A673 (cell line): ENCODE data around the gene CAMSAP1. TPM values are rescaled to one million over a fixed set of nuclear protein-coding genes. Genes with fewer than 3 reads are reported as not detected.

Experiments
- BruUV-seq: library from RNA; stranded (reverse); fragments of 400-500 nt; replicated peaks from 2 replicates; lab custom pipeline; 2021; lab: Mats Ljungman, UMichigan
- CTCF ChIA-PET: fragments of 300-600 bp; sonication (Branson Sonifier 250); formaldehyde crosslinking; loops from one replicate; lab custom pipeline; 2022; ENCODE audit warnings: antibody characterized with exemption; lab: Charles Lee
- POLR2A ChIA-PET: fragments of 300-600 bp; sonication (Branson Sonifier 250); formaldehyde crosslinking; loops from one replicate; lab custom pipeline; 2022; ENCODE audit warnings: antibody characterized with exemption; ENCODE audit not compliant: low non-redundant PET; lab: Charles Lee
- DNase-seq: peaks from one replicate; pipeline ENCODE4 v3.0.0-alpha.2; 2015; ENCODE audit warnings: low spot score
- H3K27ac ChIP-seq: fragments of 200-600 bp; sonication (generic); 2 replicates; pipeline ENCODE4 v1.5.1; 2016; ENCODE audit warnings: mixed run types, low read depth, mild to moderate bottlenecking, mixed read lengths, antibody characterized with exemption, low read length; ENCODE audit not compliant: poor library complexity, severe bottlenecking
- H3K27me3 ChIP-seq: fragments of 200-600 bp; sonication (generic); replicated peaks from 2 replicates; pipeline ENCODE4 v1.6.1; 2017; ENCODE audit warnings: mixed run types, low read depth, mild to moderate bottlenecking, mixed read lengths, antibody characterized with exemption, low read length; ENCODE audit not compliant: insufficient read depth, poor library complexity
- H3K36me3 ChIP-seq: fragments of 200-600 bp; sonication (generic); 2 replicates; pipeline ENCODE4 v1.6.1; 2016; ENCODE audit warnings: mixed run types, mild to moderate bottlenecking, mixed read lengths, antibody characterized with exemption, low read length; ENCODE audit not compliant: insufficient read depth, poor library complexity, severe bottlenecking
- H3K4me1 ChIP-seq: fragments of 200-600 bp; sonication (generic); 2 replicates; pipeline ENCODE4 v1.6.1; 2017; ENCODE audit warnings: mixed run types, mild to moderate bottlenecking, mixed read lengths, antibody characterized with exemption, low read length; ENCODE audit not compliant: insufficient read depth, poor library complexity, severe bottlenecking
- H3K4me3 ChIP-seq: fragments of 200-600 bp; sonication (generic); 2 replicates; pipeline ENCODE4 v1.5.1; 2016; ENCODE audit warnings: low read depth, mixed run types, mild to moderate bottlenecking, mixed read lengths, low read length; ENCODE audit not compliant: poor library complexity, severe bottlenecking
- H3K9me3 ChIP-seq: fragments of 200-600 bp; sonication (generic); 2 replicates; pipeline ENCODE4 v1.6.1; 2016; ENCODE audit warnings: mixed run types, low read depth, mild to moderate bottlenecking, mixed read lengths, antibody characterized with exemption, low read length; ENCODE audit not compliant: poor library complexity, severe bottlenecking
- EZH2 ChIP-seq: fragments of 200-600 bp; sonication (generic); IDR thresholded peaks from 2 replicates; pipeline ENCODE4 v1.6.1; 2017; ENCODE audit warnings: borderline replicate concordance, low read depth, mild to moderate bottlenecking, mixed read lengths, antibody characterized with exemption, low read length; ENCODE audit not compliant: poor library complexity, severe bottlenecking
- intact Hi-C: fragments of 100-400 bp; cut with micrococcal nuclease; formaldehyde crosslinking; loops from one replicate; pipeline ENCODE4 v1.10.0; 2022; ENCODE audit not compliant: unreplicated experiment
- total RNA-seq: library from RNA; stranded (reverse); gene quantifications from 2 replicates; pipeline ENCODE4 v1.2.3, GENCODE V29; 2021
- TF ChIP-seq, protein P1 (sequence below): fragments of 300-800, 200-600 bp; sonication (generic); conservative IDR thresholded peaks from 2 replicates; pipeline ENCODE4 v1.5.1; 2017; ENCODE audit warnings: low read depth, mild to moderate bottlenecking, antibody characterized with exemption, low read length, moderate library complexity, mixed read lengths

The CAMSAP1 gene
- total RNA-seq, 1 experiment from 2014 or later: 52.3 TPM

DNA sequence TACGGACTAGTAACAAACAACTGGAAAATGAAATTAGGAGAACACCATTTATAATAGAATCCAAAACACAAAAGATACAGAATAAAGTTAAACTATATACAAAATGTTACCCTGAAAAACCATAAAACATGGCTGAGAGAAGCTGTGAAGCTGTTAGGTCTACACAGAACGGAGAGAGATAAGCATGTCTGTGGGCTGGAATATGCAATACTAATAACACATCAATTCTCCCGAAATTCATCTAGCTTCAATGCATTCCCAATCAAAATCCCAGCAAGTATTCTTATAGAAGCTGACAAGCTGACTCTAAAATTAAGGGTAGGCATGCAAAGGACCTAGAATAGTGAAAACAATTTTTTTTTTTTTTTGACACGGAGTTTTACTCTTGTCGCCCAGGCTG, 32.5 kb downstream of the CAMSAP1 start:
- ChIA-PET CTCF (no interaction called here), POLR2A (interaction anchor here (0.8 kb wide), 1 partner anchor 1938 kb away, joined by 3 read pairs; no protein-coding TSS in a partner anchor)
- intact Hi-C loops: no loop called here
- H3K9me3 ChIP-seq: no peaks in the 10 kb centered on the region
- TF ChIP-seq, protein P1, sequence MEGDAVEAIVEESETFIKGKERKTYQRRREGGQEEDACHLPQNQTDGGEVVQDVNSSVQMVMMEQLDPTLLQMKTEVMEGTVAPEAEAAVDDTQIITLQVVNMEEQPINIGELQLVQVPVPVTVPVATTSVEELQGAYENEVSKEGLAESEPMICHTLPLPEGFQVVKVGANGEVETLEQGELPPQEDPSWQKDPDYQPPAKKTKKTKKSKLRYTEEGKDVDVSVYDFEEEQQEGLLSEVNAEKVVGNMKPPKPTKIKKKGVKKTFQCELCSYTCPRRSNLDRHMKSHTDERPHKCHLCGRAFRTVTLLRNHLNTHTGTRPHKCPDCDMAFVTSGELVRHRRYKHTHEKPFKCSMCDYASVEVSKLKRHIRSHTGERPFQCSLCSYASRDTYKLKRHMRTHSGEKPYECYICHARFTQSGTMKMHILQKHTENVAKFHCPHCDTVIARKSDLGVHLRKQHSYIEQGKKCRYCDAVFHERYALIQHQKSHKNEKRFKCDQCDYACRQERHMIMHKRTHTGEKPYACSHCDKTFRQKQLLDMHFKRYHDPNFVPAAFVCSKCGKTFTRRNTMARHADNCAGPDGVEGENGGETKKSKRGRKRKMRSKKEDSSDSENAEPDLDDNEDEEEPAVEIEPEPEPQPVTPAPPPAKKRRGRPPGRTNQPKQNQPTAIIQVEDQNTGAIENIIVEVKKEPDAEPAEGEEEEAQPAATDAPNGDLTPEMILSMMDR: no peak
- no peak for TF ChIP-seq EZH2
- no peaks in the 10 kb centered on the region for H3K36me3 ChIP-seq
- no peak overlapping the region for H3K4me3 ChIP-seq
- H3K4me1 ChIP-seq: peaks cover 8% of the 10 kb centered on the region
- no peak overlapping the region for H3K27ac ChIP-seq
- no TSS peak for BruUV-seq
- no peak for DNase-seq
- H3K27me3 ChIP-seq: no peaks in the 10 kb centered on the region

GRCh38 chr9:135869909-135870308, 37.4 kb downstream of the CAMSAP1 start:
- no TSS peak for BruUV-seq
- intact Hi-C loops: no loop called here

GRCh38 chr9:135865531-135865930, 41.8 kb downstream of the CAMSAP1 start:
- no peaks in the 10 kb centered on the region for H3K9me3 ChIP-seq
- H3K27ac ChIP-seq: no peak overlapping the region
- H3K4me3 ChIP-seq: no peak overlapping the region
- no peak for DNase-seq
- H3K36me3 ChIP-seq: no peaks in the 10 kb centered on the region
- ChIA-PET CTCF (interaction anchor here (0.5 kb wide), 1 partner anchor 100 kb away, joined by 3 read pairs; no protein-coding TSS in a partner anchor), POLR2A (no interaction called here)
- intact Hi-C loops: loop anchor here (2.0 kb wide), 1 partner anchor 257 kb away; no protein-coding TSS in a partner anchor
- no peaks in the 10 kb centered on the region for H3K4me1 ChIP-seq
- no TSS peak for BruUV-seq
- TF ChIP-seq, protein P1: no peak
- TF ChIP-seq EZH2: no peak
- H3K27me3 ChIP-seq: no peaks in the 10 kb centered on the region

More at GRCh38 chr9:135869909-135870308, 37.4 kb downstream of the CAMSAP1 start:
- H3K27me3 ChIP-seq: no peaks in the 10 kb centered on the region
- no peaks in the 10 kb centered on the region for H3K9me3 ChIP-seq
- no peak for TF ChIP-seq EZH2
- TF ChIP-seq, protein P1: no peak
- H3K4me3 ChIP-seq: no peak overlapping the region
- ChIA-PET CTCF (no interaction called here), POLR2A (no interaction called here)
- no peaks in the 10 kb centered on the region for H3K36me3 ChIP-seq
- H3K4me1 ChIP-seq: peaks cover 8% of the 10 kb centered on the region
- H3K27ac ChIP-seq: no peak overlapping the region
- DNase-seq: no peak
